ENCODE results near the gene CDH11. TPM values are rescaled to one million over a fixed set of nuclear protein-coding genes. Genes with fewer than 3 reads are reported as not detected.

Gene CDH11
- total RNA-seq, 1 experiment from 2014 or later: 5.4 TPM

GRCh38 chr16:65064131-65064530 is 57.7 kb downstream of the CDH11 start:
- Mint-ChIP-seq H3K4me3 (no peak overlapping the region), H3K27me3 (ENCODE audit: low read depth) (peaks cover 3% of the 10 kb centered on the region; the same call in 1 of the 2 replicates), H3K9me3 (no peaks in the 10 kb centered on the region), H3K27ac (no peak overlapping the region), H3K36me3 (ENCODE audit: insufficient read depth in 1 of 3, low read depth in 3 of 3) (no peaks in the 10 kb centered on the region), H3K4me1 (peaks cover 6 to 10% of the 10 kb centered on the region in 2 experiments)
- Histone ChIP-seq H3T11ph (ENCODE audit: low read length) (no peak overlapping the region), H3K79me1 (ENCODE audit: insufficient read depth, low read depth, low read length, poor library complexity, severe bottlenecking) (no peaks in the 10 kb centered on the region), H3K56ac (ENCODE audit: insufficient read length, low read depth, low read length) (no peak overlapping the region), H3K4me1 (ENCODE audit: insufficient read depth, low read length) (no peaks in the 10 kb centered on the region; the same call in 1 of the 2 replicates), H3K79me2 (ENCODE audit: insufficient read depth, low read length) (no peaks in the 10 kb centered on the region; the same call in 1 of the 2 replicates), H3K27me3 (ENCODE audit: insufficient read depth, low read length) (no peaks in the 10 kb centered on the region), H2BK20ac (ENCODE audit: low read depth, low read length, poor library complexity, severe bottlenecking) (no peak overlapping the region), H2BK120ac (ENCODE audit: low read depth, low read length, poor library complexity, severe bottlenecking) (no peak overlapping the region), H3K4ac (ENCODE audit: low read depth, low read length) (no peak overlapping the region), H3K27ac (ENCODE audit: insufficient read length, low read depth, low read length) (no peak overlapping the region), H4K5ac (ENCODE audit: insufficient read length, low read depth, low read length) (no peak overlapping the region), H3K23ac (ENCODE audit: insufficient read length, low read depth, low read length) (no peak overlapping the region), H4K8ac (replicated peaks; ENCODE audit: insufficient read length, low read depth, low read length) (no peak overlapping the region), H2BK5ac (ENCODE audit: insufficient read length, low read length) (no peak overlapping the region), H4K20me1 (ENCODE audit: control insufficient read depth, insufficient read depth, insufficient read length) (no peaks in the 10 kb centered on the region), H2BK12ac (ENCODE audit: insufficient read length, low read depth, low read length) (no peak overlapping the region), H2BK15ac (ENCODE audit: low read depth, low read length) (no peak overlapping the region), H4K91ac (ENCODE audit: insufficient read length, low read depth, low read length) (no peak overlapping the region), H3K9me3 (ENCODE audit: control insufficient read depth, low read depth, low read length) (no peaks in the 10 kb centered on the region), H3K4me2 (ENCODE audit: insufficient read depth, insufficient read length, low read length) (no peak overlapping the region), H2AFZ (ENCODE audit: low read length) (no peak overlapping the region), H3K18ac (ENCODE audit: insufficient read length, low read depth, low read length) (no peak overlapping the region), H3K14ac (ENCODE audit: insufficient read depth, low read length) (no peak overlapping the region), H3K23me2 (ENCODE audit: insufficient read length, low read depth, low read length, poor library complexity, severe bottlenecking) (no peaks in the 10 kb centered on the region), H2AK5ac (ENCODE audit: insufficient read length, low read length) (no peak overlapping the region), H3K9ac (ENCODE audit: extremely low read depth, insufficient read length, low read length) (no peak overlapping the region)
- no peak for DNase-seq
- no CpG with 5 or more reads among the region's 2 CpGs for WGBS (ENCODE audit: extremely low coverage, insufficient read length, low lambda C conversion rate)
- no peak for TF ChIP-seq CTCF (conservative IDR thresholded peaks at IDR 0.05)
